Adrenal gland (tissue), 12 donors: ENCODE measurements around the gene ERMARD. TPM values are rescaled to one million over a fixed set of nuclear protein-coding genes. Genes with fewer than 3 reads are reported as not detected.

Experiments
- DNase-seq, 7 donors: peaks; one replicate each; pipeline ENCODE4 v3.0.0-alpha.2; 2019 to 2020
- H3K27ac ChIP-seq, 5 donors: fragments of 200-600 bp; sonication (generic) in 4 of 5; 1 replicate in 3 of 5; 2 replicates in 2 of 5; pipeline versions ENCODE4 v1.5.1 to v1.8.0; 2016 to 2020; ENCODE audit warnings: mild to moderate bottlenecking in 1 of 5
- H3K27me3 ChIP-seq: fragments of 200-600 bp; 2 replicates; pipeline ENCODE4 v1.8.0; 2021
- H3K36me3 ChIP-seq, 2 donors: fragments of 200-600 bp; replicated peaks in 1 of 2; 1 replicate in 1 of 2; 2 replicates in 1 of 2; pipeline versions ENCODE4 v1.5.1 to v1.8.0; 2018 to 2022
- H3K4me1 ChIP-seq, 2 donors: fragments of 200-600 bp; replicated peaks in 1 of 2; 1 replicate in 1 of 2; 2 replicates in 1 of 2; pipeline versions ENCODE4 v1.5.1 to v1.8.0; 2018 to 2021
- H3K4me3 ChIP-seq, 4 donors: fragments of 200-600 bp; sonication (generic) in 3 of 4; one replicate each; pipeline ENCODE4 v1.5.1; 2016 to 2018
- H3K9me3 ChIP-seq, 3 donors: fragments of 200-600 bp; sonication (generic) in 1 of 3; replicated peaks in 1 of 3; 1 replicate in 2 of 3; 2 replicates in 1 of 3; pipeline versions ENCODE4 v1.5.1 to v1.8.0; 2016 to 2021
- CTCF ChIP-seq, 6 experiments: fragments of 450-650 bp in 4 of 6; fragments of 200-600 bp in 2 of 6; sonication (generic) in 1 of 6; IDR thresholded peaks; 1 replicate in 5 of 6; 2 replicates in 1 of 6; pipeline versions ENCODE4 v1.5.1 to v1.8.0; 2016 to 2021; ENCODE audit warnings: antibody characterized with exemption in 6 of 6, mild to moderate bottlenecking in 2 of 6, moderate library complexity in 1 of 6
- POLR2A ChIP-seq, 2 donors: fragments of 450-650 bp; IDR thresholded peaks; one replicate each; pipeline ENCODE4 v1.6.1; 2017; ENCODE audit warnings: antibody characterized with exemption in 2 of 2, mild to moderate bottlenecking in 2 of 2, moderate library complexity in 1 of 2
- WGBS, 4 donors: extraction: QIAGEN DNeasy Blood & Tissue Kit in 2 of 4; methylation state at CpG; one replicate each; pipeline versions ENCODE4 v1.1.5 to v1.1.7; 2013 to 2017; 5-methylcytosine and 5-hydroxymethylcytosine counted together
- intact Hi-C, 2 donors: fragments of 100-400 bp; cut with DNase I; formaldehyde crosslinking; loops; one replicate each; pipeline versions ENCODE4 v1.14.1 to v1.15.0; 2022 to 2023
- polyA plus RNA-seq, 3 donors: library from polyadenylated mRNA; stranded (reverse); fragments of 200-250 nt in 2 of 3; fragments of 350-450 nt in 1 of 3; fragmentation: Illumina TruSeq in 1 of 3; extraction: RNeasy Lipid Tissue Mini Kit (QIAGEN cat#74804) in 1 of 3; gene quantifications; one replicate each; pipeline ENCODE4 v1.2.3, GENCODE V29; 2013 to 2014
- total RNA-seq, 9 donors: library from RNA; depleted of rRNA in 4 of 9; stranded (reverse); fragments of >200 nt in 4 of 9; fragments of 120-200 nt in 1 of 9; fragmentation: NEBNext Ultra II Directional in 1 of 9; extraction: Animal tissue kit (Norgen Biotek cat#: 25700) in 1 of 9; gene quantifications; one replicate each; pipeline versions ENCODE4 v1.1.0 to v1.2.4, GENCODE V29; 2013 to 2023
- donor health status: healthy with polysubstance abuse.
- donor health status: Bipolar disorder and iron deficiency.
- donor health status: DM: yes; HTN: yes; CAD: no.
- donor health status: DM: no; HTN: no; CAD: no.
- donor health status: DM: no; HTN: no; CAD: no.
- donor health status: DM: yes; HTN: yes; CAD: no.

Gene ERMARD
- total and polyA plus RNA-seq, 12 donors: 10.1 to 296 (median 31.8) TPM

GRCh38 chr6:169738204-169738975 is 13.0 kb upstream of the ERMARD start:
- intact Hi-C loops: no loop called here
- Histone ChIP-seq H3K4me3 (no peak overlapping the region), H3K27me3 (no peaks in the 10 kb centered on the region), H3K27ac (no peak overlapping the region), H3K36me3 (no peaks in the 10 kb centered on the region), H3K4me1 (no peaks in the 10 kb centered on the region), H3K9me3 (no peaks in the 10 kb centered on the region)
- TF ChIP-seq POLR2A (IDR thresholded peaks at IDR 0.05) (no peak), CTCF (IDR thresholded peaks at IDR 0.05) (no peak)
- no peak for DNase-seq
- WGBS, 4 donors: 69 to 80% (median 78%) methylated on average over 5 to 9 of the region's 9 CpGs

GRCh38 chr6:169738976-169739529 is 12.4 kb upstream of the ERMARD start:
- no peak overlapping the region for H3K4me3 ChIP-seq
- TF ChIP-seq POLR2A (IDR thresholded peaks at IDR 0.05) (no peak), CTCF (IDR thresholded peaks at IDR 0.05) (no peak)
- WGBS, 4 donors: 83 to 95% (median 93%) methylated on average over 2 of the region's 2 CpGs
- intact Hi-C loops: no loop called here
- H3K9me3 ChIP-seq: no peaks in the 10 kb centered on the region
- no peak overlapping the region for H3K27ac ChIP-seq
- DNase-seq: no peak
- no peaks in the 10 kb centered on the region for H3K27me3 ChIP-seq
- no peaks in the 10 kb centered on the region for H3K36me3 ChIP-seq
- no peaks in the 10 kb centered on the region for H3K4me1 ChIP-seq

DNA sequence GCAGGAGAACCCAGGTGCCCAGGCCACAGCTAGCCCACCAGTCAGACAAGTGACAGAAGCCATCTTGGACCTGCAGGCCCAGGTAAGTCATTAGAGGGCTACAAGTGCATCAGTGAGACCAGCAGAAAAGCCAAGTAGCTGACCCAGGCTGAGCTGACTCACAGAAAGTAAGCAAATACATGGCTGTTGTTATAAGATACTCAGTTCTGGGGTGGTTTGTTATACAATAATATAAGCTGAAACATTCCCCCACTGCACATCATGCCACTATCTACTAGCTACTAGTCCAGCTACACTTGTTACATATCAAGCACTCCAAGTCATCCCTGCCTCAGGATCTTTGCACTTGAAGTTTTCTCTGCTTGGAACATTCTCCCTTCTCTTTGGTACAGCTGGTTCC is 10.1 kb upstream of the ERMARD start:
- Histone ChIP-seq H3K27me3 (no peaks in the 10 kb centered on the region), H3K27ac (no peak overlapping the region), H3K4me3 (no peak overlapping the region), H3K9me3 (no peaks in the 10 kb centered on the region), H3K36me3 (no peaks in the 10 kb centered on the region), H3K4me1 (no peaks in the 10 kb centered on the region)
- DNase-seq: no peak
- intact Hi-C loops: no loop called here
- TF ChIP-seq CTCF (IDR thresholded peaks at IDR 0.05) (no peak), POLR2A (IDR thresholded peaks at IDR 0.05) (no peak)

DNA sequence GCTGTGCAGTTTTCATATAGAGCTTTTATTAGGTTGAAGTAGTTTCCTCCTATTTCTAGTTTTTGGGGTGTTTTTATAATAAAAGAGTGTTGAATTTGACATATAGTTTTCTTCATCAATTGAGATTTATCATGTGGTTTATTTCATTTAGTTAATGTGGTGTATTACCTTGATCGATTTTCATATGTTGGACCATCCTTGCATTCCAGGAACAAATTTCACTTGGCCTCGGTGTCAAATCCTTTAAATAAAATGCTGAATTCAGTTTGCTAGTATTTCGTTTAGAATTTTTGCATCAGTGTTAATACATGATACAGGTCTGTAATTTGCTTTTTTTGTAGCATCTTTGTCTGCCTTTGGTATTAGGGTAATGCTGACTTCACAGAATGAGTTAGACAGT is 6.0 kb upstream of the ERMARD start:
- no peaks in the 10 kb centered on the region for H3K9me3 ChIP-seq
- H3K36me3 ChIP-seq: no peaks in the 10 kb centered on the region
- no peak overlapping the region for H3K4me3 ChIP-seq
- peaks cover under 1 to 9% of the 10 kb centered on the region in 2 donors for H3K4me1 ChIP-seq
- TF ChIP-seq CTCF (IDR thresholded peaks at IDR 0.05) (no peak), POLR2A (IDR thresholded peaks at IDR 0.05) (no peak)
- no peak for DNase-seq
- H3K27me3 ChIP-seq: no peaks in the 10 kb centered on the region
- H3K27ac ChIP-seq: no peak overlapping the region
- WGBS, 4 donors: 84 to 87% (median 85%) methylated on average over 3 of the region's 3 CpGs
- intact Hi-C loops: no loop called here
